Activated CD4-positive, alpha-beta T cell treated with anti-CD3 and anti-CD28 coated beads for 36 hours (primary cell): Measurements from ENCODE around the gene B4GAT1. TPM values are rescaled to one million over a fixed set of nuclear protein-coding genes. Genes with fewer than 3 reads are reported as not detected.
"Not testable (repeated sequence)": the region's sequence is repeated elsewhere in the genome, so short reads cannot be mapped to it uniquely, and the experiment has no call there.

Experiments used
- ATAC-seq: fragments of 200-7000 bp; cut with Tn5 transposase; one replicate; pipeline ENCODE4 v1.10.0; 2021; ENCODE audit warnings: mild to moderate bottlenecking, moderate library complexity
- CTCF ChIA-PET: fragments of 350-600 bp; sonication (Branson Sonifier 250); formaldehyde crosslinking; loops from one replicate; lab custom pipeline; 2021; ENCODE audit warnings: antibody characterized with exemption; lab: Charles Lee
- POLR2A ChIA-PET: fragments of 350-600 bp; sonication (Branson Sonifier 250); formaldehyde crosslinking; loops from one replicate; lab custom pipeline; 2021; ENCODE audit warnings: antibody characterized with exemption, inconsistent platforms; lab: Charles Lee
- DNase-seq: peaks from one replicate; pipeline ENCODE4 v3.0.0-alpha.2; 2020
- H3K27ac Mint-ChIP-seq: one replicate; pipeline ENCODE4 v1.8.0; 2021; ENCODE audit warnings: mixed read lengths
- H3K27me3 Mint-ChIP-seq: one replicate; pipeline ENCODE4 v1.8.0; 2021; ENCODE audit warnings: mixed read lengths
- H3K36me3 Mint-ChIP-seq: one replicate; pipeline ENCODE4 v1.8.0; 2021; ENCODE audit warnings: low read depth, mixed read lengths
- H3K4me1 Mint-ChIP-seq: one replicate; pipeline ENCODE4 v1.8.0; 2021; ENCODE audit warnings: mixed read lengths
- H3K4me3 Mint-ChIP-seq: one replicate; pipeline ENCODE4 v1.8.0; 2021; ENCODE audit warnings: mild to moderate bottlenecking, moderate library complexity, mixed read lengths
- H3K9me3 Mint-ChIP-seq: one replicate; pipeline ENCODE4 v1.8.0; 2021; ENCODE audit warnings: low read depth, mixed read lengths
- intact Hi-C, 2 experiments: fragments of 100-400 bp; cut with DNase I in 1 of 2; cut with micrococcal nuclease in 1 of 2; formaldehyde crosslinking; loops; one replicate each; pipeline versions ENCODE4 v1.14.2 to v1.15.1; 2022 to 2024; cut with DNase I, micrococcal nuclease
- total RNA-seq, 2 experiments: library from RNA; stranded (reverse); gene quantifications; one replicate each; pipeline ENCODE4 v1.2.3, GENCODE V29; 2021

Gene B4GAT1
- total RNA-seq, 2 experiments from 2014 or later: 6.0 to 8.5 TPM

GRCh38 chr11:66314186-66314501 is 33.3 kb downstream of the B4GAT1 start:
- ChIA-PET CTCF (interaction anchor here (0.6 to 6.4 kb wide), 2 partner anchors 14 to 71 kb away, joined by 4 to 34 read pairs; no protein-coding TSS in a partner anchor), POLR2A (no interaction called here)
- Mint-ChIP-seq H3K9me3 (no peaks in the 10 kb centered on the region), H3K4me1 (peaks cover 54% of the 10 kb centered on the region), H3K36me3 (no peaks in the 10 kb centered on the region), H3K4me3 (no peak overlapping the region), H3K27me3 (no peaks in the 10 kb centered on the region), H3K27ac (peak overlapping the region; percentile 42)
- intact Hi-C loops: no loop called here
- DNase-seq: no peak
- no peak for ATAC-seq

GRCh38 chr11:66313321-66314185 is 33.9 kb downstream of the B4GAT1 start:
- no peak for DNase-seq
- POLR2A ChIA-PET: interaction anchor here (1.4 kb wide), 1 partner anchor 22 kb away, joined by 3 read pairs; the partner anchor contains the start of gene TMEM151A
- intact Hi-C loops: no loop called here
- Mint-ChIP-seq H3K9me3 (no peaks in the 10 kb centered on the region), H3K4me1 (peaks cover 48% of the 10 kb centered on the region), H3K27ac (peak overlapping the region; percentile 42), H3K4me3 (peak overlapping the region; percentile 79), H3K27me3 (no peaks in the 10 kb centered on the region), H3K36me3 (no peaks in the 10 kb centered on the region)
- no peak for ATAC-seq
- CTCF ChIA-PET: interaction anchor here (0.6 to 6.4 kb wide), 11 partner anchors 8 to 423 kb away, joined by 3 to 34 read pairs (median 10); partner anchors contain the start of genes BRMS1, CCDC85B, TMEM151A and YIF1A

- peak overlapping the region; percentile 90 for H3K27ac Mint-ChIP-seq
- ATAC-seq: peak; percentile 65
- DNase-seq: peak; percentile 97
- peaks cover 39% of the 10 kb centered on the region for H3K4me1 Mint-ChIP-seq
- no peaks in the 10 kb centered on the region for H3K9me3 Mint-ChIP-seq
- H3K27me3 Mint-ChIP-seq: no peaks in the 10 kb centered on the region
- H3K36me3 Mint-ChIP-seq: no peaks in the 10 kb centered on the region
- ChIA-PET POLR2A (interaction anchor here (0.6 to 1.6 kb wide), 5 partner anchors 21 to 325 kb away, joined by 3 to 4 read pairs (median 3); partner anchors contain the start of genes RBM4, TMEM151A and YIF1A), CTCF (interaction anchor here (0.5 to 6.4 kb wide), 19 partner anchors 9 to 586 kb away, joined by 3 to 34 read pairs (median 6); partner anchors contain the start of genes BRMS1, CCDC85B, TMEM151A and YIF1A)
- intact Hi-C loops: loop anchor here (1.0 kb wide), 19 partner anchors 16 to 531 kb away; partner anchors contain the start of genes DPP3 (in 2 of the 2), YIF1A (in 2 of the 2), ACTN3 (in 1 of the 2) and B4GAT1 (in 1 of the 2)
- H3K4me3 Mint-ChIP-seq: peak overlapping the region; percentile 79
Measured at GRCh38 chr11:66312549-66313320, 34.7 kb downstream of the B4GAT1 start.

- no peaks in the 10 kb centered on the region for H3K27me3 Mint-ChIP-seq
- H3K4me1 Mint-ChIP-seq: peaks cover 33% of the 10 kb centered on the region
- peak; percentile 83 for ATAC-seq
- CTCF ChIA-PET: interaction anchor here (0.5 to 6.4 kb wide), 29 partner anchors 10 to 586 kb away, joined by 3 to 34 read pairs (median 4); partner anchors contain the start of genes B4GAT1, BRMS1, CCDC85B and MRPL11
- H3K4me3 Mint-ChIP-seq: peak overlapping the region; percentile 79
- no peaks in the 10 kb centered on the region for H3K36me3 Mint-ChIP-seq
- intact Hi-C loops: loop anchor here (1.0 kb wide), 19 partner anchors 16 to 531 kb away; partner anchors contain the start of genes DPP3 (in 2 of the 2), YIF1A (in 2 of the 2), ACTN3 (in 1 of the 2) and B4GAT1 (in 1 of the 2)
- H3K27ac Mint-ChIP-seq: peak overlapping the region; percentile 91
- peak; percentile 98 for DNase-seq
- H3K9me3 Mint-ChIP-seq: no peaks in the 10 kb centered on the region
- POLR2A ChIA-PET: interaction anchor here (0.6 to 1.6 kb wide), 5 partner anchors 21 to 326 kb away, joined by 3 to 4 read pairs (median 3); partner anchors contain the start of genes RBM4, TMEM151A and YIF1A
Measured at GRCh38 chr11:66311965-66312548, 35.4 kb downstream of the B4GAT1 start.

GRCh38 chr11:66311470-66311964 is 35.9 kb downstream of the B4GAT1 start:
- intact Hi-C loops: no loop called here
- DNase-seq: no peak
- H3K27me3 Mint-ChIP-seq: no peaks in the 10 kb centered on the region
- ATAC-seq: no peak
- H3K9me3 Mint-ChIP-seq: no peaks in the 10 kb centered on the region
- ChIA-PET CTCF (interaction anchor here (0.6 to 6.4 kb wide), 25 partner anchors 10 to 191 kb away, joined by 3 to 34 read pairs (median 4); partner anchors contain the start of genes B4GAT1, BRMS1, MRPL11 and RIN1), POLR2A (interaction anchor here (1.6 kb wide), 1 partner anchor 22 kb away, joined by 4 read pairs; the partner anchor contains the start of gene YIF1A)
- peaks cover 32% of the 10 kb centered on the region for H3K4me1 Mint-ChIP-seq
- H3K36me3 Mint-ChIP-seq: no peaks in the 10 kb centered on the region
- H3K27ac Mint-ChIP-seq: peak overlapping the region; percentile 91
- H3K4me3 Mint-ChIP-seq: peak overlapping the region; percentile 79

- H3K4me3 Mint-ChIP-seq, H3K9me3 Mint-ChIP-seq, H3K27me3 Mint-ChIP-seq, H3K27ac Mint-ChIP-seq, POLR2A ChIA-PET, ATAC-seq, H3K36me3 Mint-ChIP-seq, intact Hi-C loops, DNase-seq: not testable (repeated sequence)
- CTCF ChIA-PET: interaction anchor here (0.6 to 6.4 kb wide), 26 partner anchors 9 to 192 kb away, joined by 3 to 34 read pairs (median 4); partner anchors contain the start of genes B4GAT1, BRMS1, MRPL11 and RIN1
- H3K4me1 Mint-ChIP-seq: peaks cover 30% of the 10 kb centered on the region
Measured at GRCh38 chr11:66310803-66311440, 36.5 kb downstream of the B4GAT1 start.

GRCh38 chr11:66310324-66310723 is 37.1 kb downstream of the B4GAT1 start:
- POLR2A ChIA-PET: no interaction called here
- no peak overlapping the region for H3K27ac Mint-ChIP-seq
- intact Hi-C loops: no loop called here

GRCh38 chr11:66309475-66309874 is 38.0 kb downstream of the B4GAT1 start:
- ChIA-PET POLR2A (no interaction called here), CTCF (interaction anchor here (1.0 to 6.4 kb wide), 5 partner anchors 18 to 76 kb away, joined by 3 to 34 read pairs (median 4); partner anchors contain the start of genes RIN1, TMEM151A and YIF1A)
- intact Hi-C loops: no loop called here
- Mint-ChIP-seq H3K27me3 (no peaks in the 10 kb centered on the region), H3K4me3 (no peak overlapping the region), H3K27ac (no peak overlapping the region), H3K9me3 (no peaks in the 10 kb centered on the region), H3K36me3 (no peaks in the 10 kb centered on the region), H3K4me1 (peaks cover 20% of the 10 kb centered on the region)
- no peak for ATAC-seq
- no peak for DNase-seq

More at GRCh38 chr11:66310324-66310723, 37.1 kb downstream of the B4GAT1 start:
- ATAC-seq (no peak), DNase-seq (no peak)
- Mint-ChIP-seq H3K4me3 (no peak overlapping the region), H3K36me3 (no peaks in the 10 kb centered on the region), H3K4me1 (peaks cover 26% of the 10 kb centered on the region), H3K9me3 (no peaks in the 10 kb centered on the region), H3K27me3 (no peaks in the 10 kb centered on the region)
- CTCF ChIA-PET: interaction anchor here (0.6 to 6.4 kb wide), 5 partner anchors 22 to 93 kb away, joined by 3 to 34 read pairs (median 4); partner anchors contain the start of genes BRMS1 and YIF1A

- Mint-ChIP-seq H3K27me3 (no peaks in the 10 kb centered on the region), H3K4me3 (no peak overlapping the region), H3K4me1 (no peaks in the 10 kb centered on the region), H3K27ac (no peak overlapping the region), H3K9me3 (no peaks in the 10 kb centered on the region), H3K36me3 (no peaks in the 10 kb centered on the region)
- ChIA-PET POLR2A (no interaction called here), CTCF (interaction anchor here (0.5 to 2.3 kb wide), 4 partner anchors 9 to 543 kb away, joined by 3 to 10 read pairs (median 4); no protein-coding TSS in a partner anchor)
- no peak for ATAC-seq
- intact Hi-C loops: no loop called here
- DNase-seq: no peak
Measured at GRCh38 chr11:66302656-66303055, 44.8 kb downstream of the B4GAT1 start.
